Nephron progenitor cell (in vitro differentiated cells): Measurements from ENCODE around the gene AMFR.

Source experiments
- DNase-seq: peaks from one replicate; pipeline ENCODE4 v3.0.0; 2021
- H3K27ac Mint-ChIP-seq: 2 replicates; pipeline ENCODE4 v1.8.0; 2021; ENCODE audit warnings: mild to moderate bottlenecking, moderate library complexity, mixed read lengths
- H3K27me3 Mint-ChIP-seq: 2 replicates; pipeline ENCODE4 v1.8.0; 2021; ENCODE audit warnings: mild to moderate bottlenecking, low read depth, mixed read lengths; ENCODE audit not compliant: poor library complexity
- H3K36me3 Mint-ChIP-seq: 2 replicates; pipeline ENCODE4 v1.8.0; 2021; ENCODE audit warnings: low read depth, mixed read lengths
- H3K4me1 Mint-ChIP-seq: 2 replicates; pipeline ENCODE4 v1.8.0; 2021; ENCODE audit warnings: mixed read lengths
- H3K4me3 Mint-ChIP-seq: 2 replicates; pipeline ENCODE4 v1.8.0; 2021; ENCODE audit warnings: mild to moderate bottlenecking, moderate library complexity, mixed read lengths
- H3K9me3 Mint-ChIP-seq: 2 replicates; pipeline ENCODE4 v1.8.0; 2021; ENCODE audit warnings: mild to moderate bottlenecking, moderate library complexity, mixed read lengths
- TF ChIP-seq, protein P1 (sequence below): fragments of 200-600 bp; sonication (generic); IDR thresholded peaks from 2 replicates; pipeline ENCODE4 v1.5.0; 2021; ENCODE audit warnings: antibody characterized with exemption

Gene AMFR

DNA sequence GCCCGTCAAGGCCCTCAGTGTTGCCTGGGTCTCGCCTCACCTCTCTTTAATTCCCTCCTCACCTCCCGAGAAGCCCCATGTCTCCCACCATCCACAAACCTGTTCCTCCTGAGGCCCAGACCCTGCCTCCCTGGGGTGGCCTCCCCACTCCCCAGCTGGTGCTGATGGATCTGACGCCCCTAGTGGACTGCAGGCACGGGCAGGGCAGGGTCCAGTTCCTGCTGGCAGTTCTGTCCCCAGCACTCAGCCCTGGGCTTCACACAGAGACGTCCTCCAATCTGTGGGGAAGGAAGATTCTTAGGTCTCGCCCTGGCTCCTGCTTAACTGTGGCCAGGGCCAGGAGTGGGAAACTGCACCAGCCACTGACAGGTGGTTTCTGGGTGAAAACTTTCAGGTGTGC is 108.8 kb downstream of the AMFR start:
- TF ChIP-seq, protein P1, sequence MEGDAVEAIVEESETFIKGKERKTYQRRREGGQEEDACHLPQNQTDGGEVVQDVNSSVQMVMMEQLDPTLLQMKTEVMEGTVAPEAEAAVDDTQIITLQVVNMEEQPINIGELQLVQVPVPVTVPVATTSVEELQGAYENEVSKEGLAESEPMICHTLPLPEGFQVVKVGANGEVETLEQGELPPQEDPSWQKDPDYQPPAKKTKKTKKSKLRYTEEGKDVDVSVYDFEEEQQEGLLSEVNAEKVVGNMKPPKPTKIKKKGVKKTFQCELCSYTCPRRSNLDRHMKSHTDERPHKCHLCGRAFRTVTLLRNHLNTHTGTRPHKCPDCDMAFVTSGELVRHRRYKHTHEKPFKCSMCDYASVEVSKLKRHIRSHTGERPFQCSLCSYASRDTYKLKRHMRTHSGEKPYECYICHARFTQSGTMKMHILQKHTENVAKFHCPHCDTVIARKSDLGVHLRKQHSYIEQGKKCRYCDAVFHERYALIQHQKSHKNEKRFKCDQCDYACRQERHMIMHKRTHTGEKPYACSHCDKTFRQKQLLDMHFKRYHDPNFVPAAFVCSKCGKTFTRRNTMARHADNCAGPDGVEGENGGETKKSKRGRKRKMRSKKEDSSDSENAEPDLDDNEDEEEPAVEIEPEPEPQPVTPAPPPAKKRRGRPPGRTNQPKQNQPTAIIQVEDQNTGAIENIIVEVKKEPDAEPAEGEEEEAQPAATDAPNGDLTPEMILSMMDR = no peak
- Mint-ChIP-seq H3K27ac (no peak overlapping the region), H3K4me3 (no peak overlapping the region), H3K36me3 (no peaks in the 10 kb centered on the region), H3K27me3 (peaks cover 23% of the 10 kb centered on the region), H3K9me3 (no peaks in the 10 kb centered on the region), H3K4me1 (peaks cover 8% of the 10 kb centered on the region)
- no peak for DNase-seq

DNA sequence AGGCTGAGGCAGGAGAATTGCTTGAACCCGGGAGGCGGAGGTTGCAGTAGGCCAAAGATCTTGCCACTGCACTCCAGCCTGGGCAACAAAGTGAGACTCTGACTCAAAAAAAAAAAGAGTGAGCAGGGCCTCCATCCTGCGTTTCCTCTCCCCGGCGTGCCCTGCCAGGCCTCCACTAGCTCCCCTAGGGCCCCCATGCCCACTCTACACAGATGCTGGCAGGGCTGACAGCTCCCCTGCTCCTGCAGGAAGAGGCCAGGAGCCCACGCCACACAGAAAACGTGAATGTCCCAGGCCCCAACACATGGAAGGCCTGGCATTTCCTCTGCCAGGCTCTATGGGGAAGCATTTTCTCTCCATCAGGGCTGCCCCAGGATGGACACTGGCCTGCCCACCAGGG is 109.4 kb downstream of the AMFR start:
- Mint-ChIP-seq H3K9me3 (no peaks in the 10 kb centered on the region), H3K27me3 (peaks cover 23% of the 10 kb centered on the region), H3K36me3 (no peaks in the 10 kb centered on the region), H3K27ac (peak overlapping the region; percentile 39), H3K4me1 (peaks cover 8% of the 10 kb centered on the region), H3K4me3 (no peak overlapping the region)
- TF ChIP-seq, protein P1 = no peak
- DNase-seq = no peak

DNA sequence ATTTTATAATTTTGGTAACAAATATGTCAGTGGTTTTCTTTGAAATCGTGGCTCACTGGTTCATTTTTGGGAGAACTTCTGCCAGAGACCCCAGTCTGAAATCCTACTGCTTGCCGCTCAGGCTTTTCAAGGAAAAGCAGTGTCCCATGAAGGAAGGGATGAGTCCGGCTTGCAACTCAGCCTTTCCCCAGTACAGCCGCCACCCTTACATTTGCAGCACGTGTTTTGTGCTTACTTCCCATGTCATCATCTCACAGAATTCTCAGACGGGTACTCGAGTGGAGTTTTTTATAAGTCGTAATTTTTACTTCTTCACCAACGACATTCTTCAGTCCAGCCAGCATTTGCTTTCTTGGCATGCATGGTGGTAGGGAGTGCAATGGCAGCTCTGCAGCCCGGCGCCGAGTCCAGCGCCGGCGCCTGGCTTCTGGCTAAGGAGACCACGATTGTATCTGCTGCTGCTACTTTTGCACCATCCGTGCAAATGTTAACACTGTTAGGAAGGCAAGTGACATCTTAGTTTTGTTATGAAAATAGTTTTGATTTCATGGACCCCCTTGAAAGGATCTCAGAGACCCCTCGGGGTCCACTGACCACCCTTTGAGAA is 111.0 kb downstream of the AMFR start:
- DNase-seq = no peak
- TF ChIP-seq, protein P1 = no peak
- H3K36me3 Mint-ChIP-seq = no peaks in the 10 kb centered on the region
- H3K9me3 Mint-ChIP-seq = no peaks in the 10 kb centered on the region
- peaks cover 8% of the 10 kb centered on the region for H3K4me1 Mint-ChIP-seq
- no peak overlapping the region for H3K27ac Mint-ChIP-seq
- H3K27me3 Mint-ChIP-seq = peaks cover 27% of the 10 kb centered on the region
- H3K4me3 Mint-ChIP-seq = no peak overlapping the region

DNA sequence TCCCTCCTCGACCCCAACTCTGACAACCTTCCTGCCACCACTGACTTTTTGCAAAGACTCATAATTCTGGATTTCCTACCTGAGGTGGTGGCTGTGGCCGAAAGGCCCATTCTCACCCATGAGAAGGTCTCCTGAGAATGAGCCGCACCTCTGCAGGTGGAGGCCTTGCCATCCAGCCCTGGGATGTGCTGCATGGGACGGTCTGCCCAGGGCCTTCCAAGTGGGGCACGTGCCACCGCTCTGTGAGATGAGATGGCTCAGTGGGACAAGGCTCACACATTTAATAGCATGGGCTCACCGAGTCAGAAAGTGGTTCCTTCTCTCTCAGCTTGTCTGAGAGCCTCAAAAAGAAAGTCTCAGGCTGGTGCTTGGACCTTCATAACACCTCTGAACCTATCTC is 112.8 kb downstream of the AMFR start:
- Mint-ChIP-seq H3K27me3 (peaks cover 20% of the 10 kb centered on the region), H3K27ac (no peak overlapping the region), H3K4me3 (no peak overlapping the region), H3K9me3 (no peaks in the 10 kb centered on the region), H3K4me1 (peaks cover 22% of the 10 kb centered on the region), H3K36me3 (no peaks in the 10 kb centered on the region)
- DNase-seq = no peak
- TF ChIP-seq, protein P1 = no peak

DNA sequence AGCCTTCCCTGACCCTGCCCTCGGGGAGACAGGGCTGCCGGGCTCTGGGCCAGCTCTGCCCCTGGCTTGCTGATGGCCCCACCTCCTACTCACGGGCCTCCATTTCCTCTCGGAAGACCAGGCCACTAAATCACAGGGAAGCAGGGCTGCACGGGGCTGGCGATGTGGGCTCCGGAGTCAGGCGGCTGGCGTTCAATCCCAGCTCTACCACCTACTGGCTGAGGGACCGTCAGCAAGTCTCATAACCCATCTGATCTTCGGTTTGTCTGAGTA is 113.4 kb downstream of the AMFR start:
- TF ChIP-seq, protein P1 = no peak

More for the DNA sequence above, 113.4 kb downstream of the AMFR start:
- H3K36me3 Mint-ChIP-seq = no peaks in the 10 kb centered on the region
- H3K27ac Mint-ChIP-seq = no peak overlapping the region
- no peaks in the 10 kb centered on the region for H3K9me3 Mint-ChIP-seq
- peaks cover 24% of the 10 kb centered on the region for H3K4me1 Mint-ChIP-seq
- no peak for DNase-seq
- H3K4me3 Mint-ChIP-seq = no peak overlapping the region
- peaks cover 15% of the 10 kb centered on the region for H3K27me3 Mint-ChIP-seq
